ENCODE data around the gene HAO1.

Gene HAO1

GRCh38 chr20:7933346-7933745, 6.9 kb downstream of the HAO1 start:
- Histone ChIP-seq H3K4me3 (ENCODE audit: low read length in 2 of 2) (no peak overlapping the region), H2BK5ac (ENCODE audit: low read length) (no peak overlapping the region), H2AK5ac (ENCODE audit: low read depth, low read length) (no peak overlapping the region), H2BK12ac (ENCODE audit: low read length) (no peak overlapping the region), H3K9ac (ENCODE audit: low read depth, low read length, poor library complexity) (no peak overlapping the region), H3K4ac (ENCODE audit: low read length) (no peak overlapping the region), H3K9me3 (replicated peaks in 1 of 2; ENCODE audit: control insufficient read depth in 2 of 2, insufficient read depth in 1 of 2, low read depth in 1 of 2, low read length in 2 of 2) (no peaks in the 10 kb centered on the region), H3K27ac (replicated peaks; ENCODE audit: low read length) (no peak overlapping the region), H3K23ac (ENCODE audit: low read depth, low read length, poor library complexity) (no peak overlapping the region), H4K91ac (ENCODE audit: low read depth, low read length, poor library complexity) (no peak overlapping the region), H3K4me2 (ENCODE audit: insufficient read depth, low read length, poor library complexity, severe bottlenecking) (no peak overlapping the region), H3K14ac (ENCODE audit: low read length) (no peak overlapping the region), H2BK15ac (ENCODE audit: low read length) (no peak overlapping the region), H3K4me1 (ENCODE audit: control insufficient read depth in 2 of 2, insufficient read depth in 1 of 2, low read depth in 1 of 2, low read length in 2 of 2) (peaks cover 0 to 2% of the 10 kb centered on the region in 2 donors), H3K79me1 (ENCODE audit: low read depth, low read length) (no peaks in the 10 kb centered on the region), H3K18ac (ENCODE audit: low read length) (no peak overlapping the region), H3K27me3 (ENCODE audit: control insufficient read depth in 3 of 3, insufficient read depth in 3 of 3, low read depth in 1 of 3, low read length in 3 of 3) (peaks cover 0 to 8% (median 0%) of the 10 kb centered on the region in 3 experiments), H4K8ac (ENCODE audit: low read depth, low read length) (no peak overlapping the region), H3K36me3 (replicated peaks in 1 of 2; ENCODE audit: control insufficient read depth in 2 of 2, insufficient read depth in 2 of 2, low read length in 2 of 2) (no peaks in the 10 kb centered on the region), H2AFZ (ENCODE audit: low read length) (no peak overlapping the region), H2BK120ac (ENCODE audit: low read depth, low read length) (no peak overlapping the region)
- no peak for DNase-seq (ENCODE audit: low spot score)
- no CpG with 5 or more reads among the region's 1 CpG for WGBS, 2 donors (ENCODE audit: extremely low coverage in 2 of 2, insufficient read length in 2 of 2, insufficient replicate concordance in 1 of 2)

GRCh38 chr20:7930343-7930742, 9.9 kb downstream of the HAO1 start:
- Histone ChIP-seq H4K91ac (ENCODE audit: low read depth, low read length, poor library complexity) (no peak overlapping the region), H2BK5ac (ENCODE audit: low read length) (no peak overlapping the region), H3K27me3 (ENCODE audit: control insufficient read depth in 3 of 3, insufficient read depth in 3 of 3, low read depth in 1 of 3, low read length in 3 of 3) (peaks cover 0 to 8% (median 0%) of the 10 kb centered on the region in 3 experiments), H4K8ac (ENCODE audit: low read depth, low read length) (no peak overlapping the region), H3K27ac (replicated peaks; ENCODE audit: low read length) (no peak overlapping the region), H3K4me3 (ENCODE audit: low read length in 2 of 2) (no peak overlapping the region), H2AFZ (ENCODE audit: low read length) (no peak overlapping the region), H3K4ac (ENCODE audit: low read length) (no peak overlapping the region), H3K14ac (ENCODE audit: low read length) (no peak overlapping the region), H3K79me1 (ENCODE audit: low read depth, low read length) (no peaks in the 10 kb centered on the region), H3K4me1 (ENCODE audit: control insufficient read depth in 2 of 2, insufficient read depth in 1 of 2, low read depth in 1 of 2, low read length in 2 of 2) (no peaks in the 10 kb centered on the region), H2BK120ac (ENCODE audit: low read depth, low read length) (no peak overlapping the region), H2AK5ac (ENCODE audit: low read depth, low read length) (no peak overlapping the region), H2BK15ac (ENCODE audit: low read length) (no peak overlapping the region), H3K23ac (ENCODE audit: low read depth, low read length, poor library complexity) (no peak overlapping the region), H2BK12ac (ENCODE audit: low read length) (no peak overlapping the region), H3K9me3 (replicated peaks in 1 of 2; ENCODE audit: control insufficient read depth in 2 of 2, insufficient read depth in 1 of 2, low read depth in 1 of 2, low read length in 2 of 2) (no peaks in the 10 kb centered on the region), H3K9ac (ENCODE audit: low read depth, low read length, poor library complexity) (no peak overlapping the region), H3K36me3 (replicated peaks in 1 of 2; ENCODE audit: control insufficient read depth in 2 of 2, insufficient read depth in 2 of 2, low read length in 2 of 2) (no peaks in the 10 kb centered on the region), H3K18ac (ENCODE audit: low read length) (no peak overlapping the region), H3K4me2 (ENCODE audit: insufficient read depth, low read length, poor library complexity, severe bottlenecking) (no peak overlapping the region)
- DNase-seq (ENCODE audit: low spot score), result no peak

GRCh38 chr20:7926767-7927166, 13.5 kb downstream of the HAO1 start:
- peaks cover 0 to 8% (median 0%) of the 10 kb centered on the region in 3 experiments for H3K27me3 ChIP-seq (ENCODE audit: control insufficient read depth in 3 of 3, insufficient read depth in 3 of 3, low read depth in 1 of 3, low read length in 3 of 3)
- DNase-seq (ENCODE audit: low spot score), result no peak

GRCh38 chr20:7926323-7926722, 13.9 kb downstream of the HAO1 start:
- no peak overlapping the region for H3K14ac ChIP-seq (ENCODE audit: low read length)
- H3K4ac ChIP-seq (ENCODE audit: low read length), result no peak overlapping the region
- H3K23ac ChIP-seq (ENCODE audit: low read depth, low read length, poor library complexity), result no peak overlapping the region
- H3K18ac ChIP-seq (ENCODE audit: low read length), result no peak overlapping the region
- H3K9me3 ChIP-seq (replicated peaks in 1 of 2; ENCODE audit: control insufficient read depth in 2 of 2, insufficient read depth in 1 of 2, low read depth in 1 of 2, low read length in 2 of 2), result no peaks in the 10 kb centered on the region
- H2BK15ac ChIP-seq (ENCODE audit: low read length), result no peak overlapping the region
- H3K27me3 ChIP-seq (ENCODE audit: control insufficient read depth in 3 of 3, insufficient read depth in 3 of 3, low read depth in 1 of 3, low read length in 3 of 3), result peaks cover 0 to 8% (median 0%) of the 10 kb centered on the region in 3 experiments
- no peak overlapping the region for H2AK5ac ChIP-seq (ENCODE audit: low read depth, low read length)
- H3K4me3 ChIP-seq (ENCODE audit: low read length in 2 of 2), result no peak overlapping the region
- no peak overlapping the region for H3K9ac ChIP-seq (ENCODE audit: low read depth, low read length, poor library complexity)
- H4K8ac ChIP-seq (ENCODE audit: low read depth, low read length), result no peak overlapping the region
- H3K4me2 ChIP-seq (ENCODE audit: insufficient read depth, low read length, poor library complexity, severe bottlenecking), result no peak overlapping the region
- no peak for DNase-seq (ENCODE audit: low spot score)
- no CpG with 5 or more reads among the region's 3 CpGs for WGBS, 2 donors (ENCODE audit: extremely low coverage in 2 of 2, insufficient read length in 2 of 2, insufficient replicate concordance in 1 of 2)
- no peak overlapping the region for H4K91ac ChIP-seq (ENCODE audit: low read depth, low read length, poor library complexity)
- H3K27ac ChIP-seq (replicated peaks; ENCODE audit: low read length), result no peak overlapping the region
- H2AFZ ChIP-seq (ENCODE audit: low read length), result no peak overlapping the region
- H2BK5ac ChIP-seq (ENCODE audit: low read length), result no peak overlapping the region
- H2BK120ac ChIP-seq (ENCODE audit: low read depth, low read length), result no peak overlapping the region
- no peaks in the 10 kb centered on the region for H3K36me3 ChIP-seq (replicated peaks in 1 of 2; ENCODE audit: control insufficient read depth in 2 of 2, insufficient read depth in 2 of 2, low read length in 2 of 2)
- no peak overlapping the region for H2BK12ac ChIP-seq (ENCODE audit: low read length)
- no peaks in the 10 kb centered on the region for H3K4me1 ChIP-seq (ENCODE audit: control insufficient read depth in 2 of 2, insufficient read depth in 1 of 2, low read depth in 1 of 2, low read length in 2 of 2)
- no peaks in the 10 kb centered on the region for H3K79me1 ChIP-seq (ENCODE audit: low read depth, low read length)

More at GRCh38 chr20:7926767-7927166, 13.5 kb downstream of the HAO1 start:
- no peak overlapping the region for H2BK5ac ChIP-seq (ENCODE audit: low read length)
- no peak overlapping the region for H3K14ac ChIP-seq (ENCODE audit: low read length)
- no peak overlapping the region for H2AFZ ChIP-seq (ENCODE audit: low read length)
- no CpG with 5 or more reads among the region's 1 CpG for WGBS, 2 donors (ENCODE audit: extremely low coverage in 2 of 2, insufficient read length in 2 of 2, insufficient replicate concordance in 1 of 2)
- no peak overlapping the region for H3K23ac ChIP-seq (ENCODE audit: low read depth, low read length, poor library complexity)
- H3K18ac ChIP-seq (ENCODE audit: low read length), result no peak overlapping the region
- no peak overlapping the region for H3K4ac ChIP-seq (ENCODE audit: low read length)
- no peak overlapping the region for H3K4me2 ChIP-seq (ENCODE audit: insufficient read depth, low read length, poor library complexity, severe bottlenecking)
- H3K9me3 ChIP-seq (replicated peaks in 1 of 2; ENCODE audit: control insufficient read depth in 2 of 2, insufficient read depth in 1 of 2, low read depth in 1 of 2, low read length in 2 of 2), result no peaks in the 10 kb centered on the region
- no peaks in the 10 kb centered on the region for H3K79me1 ChIP-seq (ENCODE audit: low read depth, low read length)
- no peaks in the 10 kb centered on the region for H3K36me3 ChIP-seq (replicated peaks in 1 of 2; ENCODE audit: control insufficient read depth in 2 of 2, insufficient read depth in 2 of 2, low read length in 2 of 2)
- no peak overlapping the region for H4K91ac ChIP-seq (ENCODE audit: low read depth, low read length, poor library complexity)
- H3K9ac ChIP-seq (ENCODE audit: low read depth, low read length, poor library complexity), result no peak overlapping the region
- no peak overlapping the region for H2BK120ac ChIP-seq (ENCODE audit: low read depth, low read length)
- H3K4me3 ChIP-seq (ENCODE audit: low read length in 2 of 2), result no peak overlapping the region
- no peak overlapping the region for H2AK5ac ChIP-seq (ENCODE audit: low read depth, low read length)
- no peak overlapping the region for H2BK12ac ChIP-seq (ENCODE audit: low read length)
- no peaks in the 10 kb centered on the region for H3K4me1 ChIP-seq (ENCODE audit: control insufficient read depth in 2 of 2, insufficient read depth in 1 of 2, low read depth in 1 of 2, low read length in 2 of 2)
- H3K27ac ChIP-seq (replicated peaks; ENCODE audit: low read length), result no peak overlapping the region
- no peak overlapping the region for H4K8ac ChIP-seq (ENCODE audit: low read depth, low read length)
- H2BK15ac ChIP-seq (ENCODE audit: low read length), result no peak overlapping the region

All from neuronal stem cell (in vitro differentiated cells).